ENCODE results near the gene H3-3A. TPM values are rescaled to one million over a fixed set of nuclear protein-coding genes. Genes with fewer than 3 reads are reported as not detected.

H3-3A gene
- total RNA-seq, 4 donors from 2014 or later, result 261 to 572 (median 348) TPM

DNA sequence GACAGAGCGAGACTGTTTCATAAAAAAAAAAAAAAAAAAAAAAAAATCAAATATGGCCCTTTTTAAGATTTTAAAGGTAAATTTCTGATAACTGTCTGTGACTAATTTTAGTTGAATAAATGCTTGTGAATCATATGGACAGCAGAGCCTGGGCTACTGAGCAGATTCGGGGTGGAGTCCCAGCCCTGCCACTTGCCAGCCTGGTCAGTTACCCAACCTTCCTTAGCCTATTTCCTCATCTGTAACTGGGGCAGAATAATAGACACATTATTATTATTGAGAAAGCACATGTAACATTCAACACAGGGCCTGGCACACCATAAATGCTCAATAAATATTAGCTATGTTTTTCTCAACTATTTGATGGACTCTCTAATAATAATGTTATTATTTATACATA is 11.2 kb upstream of the H3-3A start:
- no peaks in the 10 kb centered on the region for H3K4me1 ChIP-seq
- DNase-seq, result no peak
- no peaks in the 10 kb centered on the region for H3K9me3 ChIP-seq
- no peak overlapping the region for H3K27ac ChIP-seq
- intact Hi-C loops (cut with DNase I; ENCODE audit: low total_unique reads), result no loop called here
- H3K27me3 ChIP-seq, result no peaks in the 10 kb centered on the region
- no peak overlapping the region for H3K4me3 ChIP-seq
- TF ChIP-seq POLR2A (IDR thresholded peaks at IDR 0.05) (no peak), CTCF (IDR thresholded peaks at IDR 0.05) (no peak)
- no peaks in the 10 kb centered on the region for H3K36me3 ChIP-seq

DNA sequence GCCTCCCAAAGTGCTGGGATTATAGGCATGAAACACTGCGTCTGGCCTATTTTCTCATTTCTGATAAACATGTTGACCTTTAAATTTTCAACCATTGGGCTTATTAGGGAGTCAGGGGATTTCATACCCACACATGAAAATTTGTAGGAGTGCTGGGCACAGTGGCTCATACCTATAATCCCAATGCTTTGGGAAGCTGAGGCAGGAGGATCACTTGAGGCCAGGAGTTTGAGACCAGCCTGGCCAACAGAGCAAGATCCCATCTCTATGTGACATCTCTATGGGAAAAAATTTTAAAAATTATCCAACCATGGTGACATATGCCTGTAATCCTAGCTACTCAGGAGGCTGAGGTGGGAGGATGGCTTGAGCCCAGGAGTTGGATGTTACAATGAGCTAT is 10.5 kb upstream of the H3-3A start:
- H3K4me1 ChIP-seq, result no peaks in the 10 kb centered on the region
- H3K27me3 ChIP-seq, result no peaks in the 10 kb centered on the region
- H3K27ac ChIP-seq, result no peak overlapping the region
- intact Hi-C loops (cut with DNase I; ENCODE audit: low total_unique reads), result no loop called here
- DNase-seq, result no peak
- no peaks in the 10 kb centered on the region for H3K36me3 ChIP-seq
- TF ChIP-seq POLR2A (IDR thresholded peaks at IDR 0.05) (no peak), CTCF (IDR thresholded peaks at IDR 0.05) (no peak)
- no peaks in the 10 kb centered on the region for H3K9me3 ChIP-seq
- H3K4me3 ChIP-seq, result no peak overlapping the region

- H3K36me3 ChIP-seq, result no peaks in the 10 kb centered on the region
- H3K4me3 ChIP-seq, result no peak overlapping the region
- no peaks in the 10 kb centered on the region for H3K4me1 ChIP-seq
- intact Hi-C loops (cut with DNase I; ENCODE audit: low total_unique reads), result no loop called here
- no peak for DNase-seq
- no peak overlapping the region for H3K27ac ChIP-seq
- TF ChIP-seq CTCF (IDR thresholded peaks at IDR 0.05) (no peak), POLR2A (IDR thresholded peaks at IDR 0.05) (no peak)
- H3K27me3 ChIP-seq, result no peaks in the 10 kb centered on the region
- H3K9me3 ChIP-seq, result no peaks in the 10 kb centered on the region
These were observed 7.8 kb upstream of the H3-3A start for GRCh38 chr1:226054519-226055327.

GRCh38 chr1:226059709-226060108 is 2.8 kb upstream of the H3-3A start:
- no peak for DNase-seq
- Histone ChIP-seq H3K27me3 (no peaks in the 10 kb centered on the region), H3K9me3 (no peaks in the 10 kb centered on the region), H3K4me1 (no peaks in the 10 kb centered on the region), H3K36me3 (no peaks in the 10 kb centered on the region), H3K27ac (no peak overlapping the region), H3K4me3 (no peak overlapping the region)
- TF ChIP-seq CTCF (IDR thresholded peaks at IDR 0.05) (no peak), POLR2A (IDR thresholded peaks at IDR 0.05) (no peak)
- intact Hi-C loops (cut with DNase I; ENCODE audit: low total_unique reads), result loop anchor here (5.0 kb wide), 1 partner anchor 62 kb away; the partner anchor contains the start of gene SDE2

- no peak for DNase-seq
- H3K27ac ChIP-seq, result peak overlapping the region; percentile 24 to 99
- H3K9me3 ChIP-seq, result no peaks in the 10 kb centered on the region
- no peak overlapping the region for H3K4me3 ChIP-seq
- intact Hi-C loops (cut with DNase I; ENCODE audit: low total_unique reads), result loop anchor here (5.0 kb wide), 1 partner anchor 63 kb away; the partner anchor contains the start of gene SDE2
- no peaks in the 10 kb centered on the region for H3K27me3 ChIP-seq
- H3K4me1 ChIP-seq, result peaks cover 3 to 4% of the 10 kb centered on the region in 2 donors
- H3K36me3 ChIP-seq, result no peaks in the 10 kb centered on the region
- TF ChIP-seq POLR2A (IDR thresholded peaks at IDR 0.05) (no peak), CTCF (IDR thresholded peaks at IDR 0.05) (no peak)
These were observed 2.1 kb upstream of the H3-3A start for GRCh38 chr1:226060427-226060826.

All from uterus (tissue), 4 donors.